GM12865 (cell line): ENCODE measurements around the gene SASH1.
"Not testable (repeated sequence)": the region's sequence is repeated elsewhere in the genome, so short reads cannot be mapped to it uniquely, and the experiment has no call there.

Experiments
- DNase-seq: peaks from one replicate; pipeline ENCODE4 v3.0.0; 2010; ENCODE audit warnings: low read depth
- H3K4me3 ChIP-seq: 2 replicates; pipeline ENCODE4 v1.5.1; 2011; ENCODE audit warnings: mild to moderate bottlenecking, low read depth, low read length, control low read depth
- TF ChIP-seq, protein P1 (sequence below): IDR thresholded peaks from 2 replicates; pipeline ENCODE4 v1.5.1; 2011; ENCODE audit warnings: low read length, control low read depth, low read depth, inconsistent platforms; ENCODE audit not compliant: insufficient read depth; ENCODE audit errors: missing control alignments

SASH1 gene

DNA sequence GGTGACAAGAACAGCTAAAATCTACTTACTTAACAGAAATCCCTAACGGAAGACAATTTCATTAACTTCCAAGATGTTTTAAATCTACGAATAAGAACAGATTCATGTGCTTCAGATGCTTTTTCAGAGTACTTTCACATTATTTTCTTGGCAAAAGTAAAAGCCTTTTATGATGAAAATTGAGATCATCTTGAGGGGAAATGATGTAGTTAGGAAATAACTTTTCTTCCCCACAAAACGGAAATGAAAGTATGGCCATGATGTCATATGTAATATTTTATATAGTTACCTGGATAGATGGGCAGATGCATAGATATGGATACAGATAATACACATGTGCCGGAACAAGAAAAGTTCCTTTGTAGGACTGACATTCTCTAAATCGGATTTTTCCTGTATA is 32.8 kb downstream of the SASH1 start:
- no peak for DNase-seq
- H3K4me3 ChIP-seq, result no peak overlapping the region
- TF ChIP-seq, protein P1, sequence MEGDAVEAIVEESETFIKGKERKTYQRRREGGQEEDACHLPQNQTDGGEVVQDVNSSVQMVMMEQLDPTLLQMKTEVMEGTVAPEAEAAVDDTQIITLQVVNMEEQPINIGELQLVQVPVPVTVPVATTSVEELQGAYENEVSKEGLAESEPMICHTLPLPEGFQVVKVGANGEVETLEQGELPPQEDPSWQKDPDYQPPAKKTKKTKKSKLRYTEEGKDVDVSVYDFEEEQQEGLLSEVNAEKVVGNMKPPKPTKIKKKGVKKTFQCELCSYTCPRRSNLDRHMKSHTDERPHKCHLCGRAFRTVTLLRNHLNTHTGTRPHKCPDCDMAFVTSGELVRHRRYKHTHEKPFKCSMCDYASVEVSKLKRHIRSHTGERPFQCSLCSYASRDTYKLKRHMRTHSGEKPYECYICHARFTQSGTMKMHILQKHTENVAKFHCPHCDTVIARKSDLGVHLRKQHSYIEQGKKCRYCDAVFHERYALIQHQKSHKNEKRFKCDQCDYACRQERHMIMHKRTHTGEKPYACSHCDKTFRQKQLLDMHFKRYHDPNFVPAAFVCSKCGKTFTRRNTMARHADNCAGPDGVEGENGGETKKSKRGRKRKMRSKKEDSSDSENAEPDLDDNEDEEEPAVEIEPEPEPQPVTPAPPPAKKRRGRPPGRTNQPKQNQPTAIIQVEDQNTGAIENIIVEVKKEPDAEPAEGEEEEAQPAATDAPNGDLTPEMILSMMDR, result no peak

DNA sequence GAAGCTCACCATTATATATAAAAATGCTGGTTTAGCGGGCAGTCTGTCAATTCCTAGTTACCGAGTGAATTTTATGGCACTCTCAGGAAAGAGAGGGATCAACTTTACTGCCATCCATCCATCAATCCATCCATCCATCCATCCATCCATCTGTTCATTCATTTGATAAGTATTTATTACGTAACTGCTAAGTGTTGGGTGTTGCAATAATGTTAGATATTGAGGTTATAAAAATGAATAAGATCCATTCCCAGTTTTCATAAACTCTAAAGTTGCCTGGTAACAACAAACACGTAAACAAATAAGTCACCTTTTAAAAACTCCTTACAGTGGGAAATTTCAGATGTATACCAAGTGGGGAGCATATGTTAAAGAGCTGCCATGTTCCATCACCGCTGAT is 36.8 kb downstream of the SASH1 start:
- no peak overlapping the region for H3K4me3 ChIP-seq
- no peak for DNase-seq
- TF ChIP-seq, protein P1, result no peak

DNA sequence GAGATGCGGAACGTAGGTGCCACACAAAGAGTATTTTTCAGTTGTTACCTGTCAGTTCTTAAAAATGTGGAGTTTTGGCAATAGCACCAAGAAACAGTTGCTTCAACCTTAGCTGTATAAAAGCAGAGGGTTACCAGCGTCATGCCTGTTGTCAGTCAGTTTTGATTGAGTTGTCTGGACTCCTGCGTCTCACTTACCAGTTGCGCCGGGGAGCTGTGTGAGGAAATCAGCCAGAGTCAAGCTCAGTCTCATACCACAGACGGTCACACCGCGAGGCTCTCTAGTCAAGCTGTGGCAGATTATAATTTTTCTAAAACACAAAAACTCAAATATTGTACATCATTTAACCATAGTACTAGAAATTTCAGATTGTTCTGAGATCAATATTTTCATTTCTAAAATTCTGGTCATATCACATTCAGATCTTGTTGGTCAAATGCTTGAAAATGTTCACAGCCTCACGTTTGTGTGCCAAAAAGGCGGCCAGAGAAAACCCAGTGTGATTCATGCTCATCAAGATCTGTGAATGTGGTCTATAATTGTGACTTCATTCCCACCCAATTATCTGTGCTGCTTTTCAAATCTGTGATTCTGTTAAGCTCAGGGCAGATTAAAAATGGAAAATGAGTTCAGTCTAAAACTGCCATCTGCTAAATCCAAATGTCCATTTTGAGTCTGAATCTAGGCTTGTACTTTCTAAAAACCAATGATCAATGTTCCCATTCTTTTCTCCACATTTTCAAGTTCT is 37.5 kb downstream of the SASH1 start:
- TF ChIP-seq, protein P1, result no peak
- no peak for DNase-seq
- H3K4me3 ChIP-seq, result no peak overlapping the region

DNA sequence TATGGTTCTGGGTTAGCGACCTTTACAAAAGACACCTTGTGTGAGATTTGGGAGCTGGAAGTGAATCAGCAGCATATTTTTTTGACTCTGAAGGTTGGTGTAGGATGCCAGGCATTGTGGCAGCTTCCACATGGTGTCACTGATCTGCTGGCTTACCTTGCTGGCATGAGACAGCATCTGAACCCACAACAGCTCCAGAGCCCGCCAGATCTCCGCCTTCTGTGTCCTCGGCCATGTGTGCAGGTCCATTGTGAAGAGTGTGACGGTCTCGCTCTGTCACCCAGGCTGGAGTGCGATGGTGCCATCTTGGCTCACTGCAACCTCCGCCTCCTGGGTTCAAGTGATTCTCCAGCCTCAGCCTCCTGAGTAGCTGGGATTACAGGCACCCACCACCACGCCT is 39.4 kb downstream of the SASH1 start:
- not testable (repeated sequence) for DNase-seq, H3K4me3 ChIP-seq

DNA sequence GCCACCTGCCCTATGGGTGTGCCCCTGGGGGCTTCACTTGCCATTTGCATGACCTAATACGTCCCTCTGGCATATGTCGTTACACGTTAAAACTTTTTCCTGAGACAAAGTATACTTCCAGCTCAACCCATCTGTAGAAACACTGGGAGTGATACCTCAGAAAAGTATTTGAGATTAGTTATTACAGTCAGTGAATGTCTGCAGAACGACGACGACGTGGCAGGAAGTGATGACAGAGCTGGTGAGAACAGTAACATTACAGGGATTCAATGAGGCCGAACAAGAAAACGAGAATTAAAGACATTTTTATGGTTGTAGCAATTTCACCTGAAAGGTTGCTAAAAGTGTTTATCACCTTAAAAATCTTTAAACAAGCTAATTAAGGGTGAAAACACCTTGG is 40.2 kb downstream of the SASH1 start:
- no peak for DNase-seq
- no peak overlapping the region for H3K4me3 ChIP-seq
- TF ChIP-seq, protein P1, result no peak

DNA sequence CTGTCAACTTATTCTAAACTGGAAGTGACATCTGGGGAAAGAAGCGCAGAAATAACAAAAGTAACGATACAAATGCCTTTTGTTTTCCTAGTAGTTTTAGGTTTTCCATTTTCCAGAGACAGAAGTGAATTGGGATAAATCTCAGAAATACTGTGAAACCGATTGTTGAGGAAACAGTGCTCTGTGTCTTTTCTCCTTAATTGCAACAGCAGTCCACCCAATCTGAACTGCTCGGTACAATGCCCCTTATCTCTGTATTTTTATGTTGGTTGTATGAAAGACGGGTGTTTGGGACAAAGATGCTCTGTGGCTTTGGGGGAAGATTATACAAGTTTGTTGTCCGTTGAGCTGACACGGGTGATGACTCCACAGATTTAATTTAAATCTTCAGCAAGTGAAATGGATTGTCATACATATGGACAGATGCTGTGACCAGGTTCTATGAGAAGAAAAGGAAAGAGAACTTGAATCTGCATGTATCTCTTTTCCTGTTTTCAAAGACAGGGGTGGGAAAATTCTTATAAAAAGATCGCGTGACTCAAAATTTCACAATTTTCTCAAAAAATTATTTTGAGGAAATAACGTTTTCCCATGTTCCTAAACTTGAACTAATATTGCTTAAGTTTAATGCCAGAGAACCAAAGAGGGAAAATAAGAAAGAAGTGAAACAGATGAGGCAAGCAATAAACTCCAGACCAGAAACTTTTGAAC is 41.2 kb downstream of the SASH1 start:
- DNase-seq, result no peak
- TF ChIP-seq, protein P1, result no peak
- no peak overlapping the region for H3K4me3 ChIP-seq

DNA sequence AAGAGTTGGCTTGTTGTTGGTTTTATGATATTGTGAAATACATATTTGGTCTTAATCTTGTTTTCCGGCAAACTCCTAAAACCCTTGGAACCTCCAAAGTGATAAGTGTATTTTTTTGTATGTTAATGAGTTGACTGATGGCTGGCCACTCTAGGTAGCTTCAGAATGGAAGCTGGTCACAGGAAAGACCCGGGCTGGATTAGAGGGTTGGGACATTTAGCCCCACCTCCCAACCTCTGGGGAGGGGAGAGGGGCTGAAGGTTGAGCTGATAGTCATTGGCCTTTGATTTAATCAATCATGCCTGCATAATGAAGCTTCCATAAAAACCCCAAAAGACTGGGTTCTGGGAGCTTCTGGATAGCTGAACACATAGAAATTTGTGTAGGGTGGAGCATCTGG is 42.7 kb downstream of the SASH1 start:
- TF ChIP-seq, protein P1, result no peak
- H3K4me3 ChIP-seq, result no peak overlapping the region
- DNase-seq, result no peak
